ENCODE data around the gene TCEA3. TPM values are rescaled to one million over a fixed set of nuclear protein-coding genes. Genes with fewer than 3 reads are reported as not detected.
"Not testable (repeated sequence)": the region's sequence is repeated elsewhere in the genome, so short reads cannot be mapped to it uniquely, and the experiment has no call there.

The TCEA3 gene
- total RNA-seq, 2 donors from 2014 or later, result 20.4 to 23.0 TPM

DNA sequence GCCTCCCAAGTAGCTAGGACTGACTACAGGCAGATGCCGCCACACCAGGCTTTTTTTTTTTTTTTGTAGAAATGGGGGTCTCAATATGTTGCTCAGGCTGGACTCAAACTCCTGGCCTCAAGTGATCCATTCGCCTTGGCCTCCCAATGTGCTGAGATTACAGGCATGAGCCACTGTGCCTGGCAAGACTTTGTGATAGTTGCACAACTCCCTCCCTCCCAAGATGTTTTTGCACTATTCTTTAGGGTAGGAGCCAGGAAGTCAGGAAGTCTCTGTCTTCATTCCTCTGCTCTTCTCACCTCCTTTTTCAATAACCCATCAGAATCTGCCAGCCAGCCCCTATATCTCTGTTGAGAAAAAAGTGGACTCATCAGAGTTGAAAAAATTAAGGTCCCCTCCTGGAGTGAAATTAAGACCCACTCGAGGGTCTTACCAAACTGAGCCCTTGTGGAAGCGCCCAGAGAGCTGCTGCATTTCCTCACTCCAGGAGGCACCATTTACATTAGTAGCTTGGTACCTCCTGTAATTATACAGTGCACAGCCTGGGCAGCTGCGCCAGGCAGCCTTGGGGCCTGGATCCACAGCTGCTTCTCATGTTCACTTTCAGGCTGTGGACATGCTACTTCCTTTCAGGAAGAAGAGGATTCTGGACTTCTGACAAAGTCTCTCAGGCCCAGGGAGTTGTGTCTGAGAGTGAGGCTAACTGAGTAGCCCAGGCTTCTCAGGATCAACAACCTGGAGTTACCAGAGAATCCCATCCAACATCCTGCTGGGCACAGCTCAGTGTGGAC lies 24.0 kb downstream of the TCEA3 start:
- intact Hi-C loops (cut with DNase I), result loop anchor here in 1 of 2 donors (10.0 kb wide), 1 partner anchor 56 kb away; the partner anchor contains the start of gene HNRNPR
- no peak for DNase-seq (ENCODE audit: low spot score)

DNA sequence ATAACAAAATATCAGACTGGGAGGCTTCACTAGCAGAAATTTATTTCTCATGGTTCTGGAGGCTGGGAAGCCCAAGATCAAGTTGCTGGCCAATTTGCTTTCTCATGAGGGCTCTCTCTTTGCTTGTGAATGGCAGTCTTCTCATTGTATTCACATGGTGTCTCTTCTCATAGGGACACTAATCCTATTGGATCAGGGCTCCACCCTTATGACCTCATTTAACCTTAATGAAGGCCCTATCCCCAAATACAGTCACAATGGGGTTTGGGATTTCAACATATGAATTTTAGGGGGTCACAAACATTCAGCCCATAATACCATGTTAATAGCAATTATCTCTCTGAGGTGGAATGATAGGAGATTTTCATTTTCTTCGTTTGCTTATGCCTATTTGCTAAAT lies 25.3 kb downstream of the TCEA3 start:
- intact Hi-C loops (cut with DNase I), result no loop called here

DNA sequence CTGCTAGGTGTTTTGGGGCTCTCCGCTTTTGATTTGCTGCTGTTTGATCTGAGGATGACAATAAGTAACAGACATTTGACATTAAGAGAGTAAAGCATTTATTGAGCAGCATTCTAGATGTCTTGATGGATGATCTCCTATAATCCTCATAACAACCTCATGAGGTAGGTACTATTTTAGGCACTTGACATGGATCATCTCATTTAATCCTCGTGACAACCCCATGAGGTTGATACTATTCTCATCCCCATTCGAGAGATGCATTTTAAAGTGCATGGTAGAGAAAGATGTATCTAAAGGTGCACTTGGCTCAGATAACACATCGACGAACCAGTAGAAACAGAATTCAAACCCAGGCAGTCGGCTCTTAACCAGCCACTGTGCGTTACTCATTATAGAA lies 26.6 kb downstream of the TCEA3 start:
- DNase-seq (ENCODE audit: low spot score), result no peak

More for the DNA sequence above, 25.3 kb downstream of the TCEA3 start:
- no peak for DNase-seq (ENCODE audit: low spot score)

DNA sequence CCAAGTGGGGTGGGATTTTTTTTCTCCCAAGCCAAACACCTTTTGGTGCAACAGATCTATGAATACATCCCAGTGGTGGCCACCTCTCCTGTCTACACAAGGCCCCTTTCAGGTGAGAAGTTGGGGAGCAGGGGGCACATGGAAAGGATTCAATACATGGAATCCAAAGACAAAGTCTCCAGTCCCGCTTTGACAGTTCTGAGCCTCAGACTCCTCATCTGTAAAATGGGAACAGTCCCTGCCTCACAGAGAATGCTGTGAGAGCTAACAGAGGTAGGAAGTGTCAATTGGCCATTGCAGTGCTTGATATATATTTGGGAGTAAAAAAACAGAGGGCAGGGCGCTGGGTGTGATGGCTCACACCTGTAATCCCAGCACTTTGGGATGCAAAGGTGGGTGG lies 28.2 kb downstream of the TCEA3 start:
- no peak for DNase-seq (ENCODE audit: low spot score)
- intact Hi-C loops (cut with DNase I), result no loop called here

More for the DNA sequence above, 26.6 kb downstream of the TCEA3 start:
- intact Hi-C loops (cut with DNase I), result no loop called here

DNA sequence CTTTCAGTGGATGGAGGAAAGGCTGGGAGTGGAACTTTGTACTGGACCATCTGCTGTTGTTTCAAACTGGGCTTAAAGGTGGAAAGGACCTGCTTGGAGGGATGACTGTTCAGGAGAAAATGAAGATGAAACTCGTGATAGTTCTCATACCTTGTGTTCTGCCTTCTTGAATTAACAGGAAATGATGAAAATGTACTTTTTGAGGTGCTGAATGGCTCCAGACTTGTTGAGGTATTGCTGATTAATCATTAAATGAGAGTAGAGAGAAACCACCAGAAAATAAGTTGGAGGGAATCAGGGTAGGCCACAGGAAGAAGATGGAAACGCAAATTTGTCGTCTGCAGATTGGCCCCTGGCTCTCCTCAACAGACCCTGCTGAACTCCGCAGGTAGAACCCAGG lies 28.7 kb downstream of the TCEA3 start:
- no peak for DNase-seq (ENCODE audit: low spot score)
- intact Hi-C loops (cut with DNase I), result no loop called here

DNA sequence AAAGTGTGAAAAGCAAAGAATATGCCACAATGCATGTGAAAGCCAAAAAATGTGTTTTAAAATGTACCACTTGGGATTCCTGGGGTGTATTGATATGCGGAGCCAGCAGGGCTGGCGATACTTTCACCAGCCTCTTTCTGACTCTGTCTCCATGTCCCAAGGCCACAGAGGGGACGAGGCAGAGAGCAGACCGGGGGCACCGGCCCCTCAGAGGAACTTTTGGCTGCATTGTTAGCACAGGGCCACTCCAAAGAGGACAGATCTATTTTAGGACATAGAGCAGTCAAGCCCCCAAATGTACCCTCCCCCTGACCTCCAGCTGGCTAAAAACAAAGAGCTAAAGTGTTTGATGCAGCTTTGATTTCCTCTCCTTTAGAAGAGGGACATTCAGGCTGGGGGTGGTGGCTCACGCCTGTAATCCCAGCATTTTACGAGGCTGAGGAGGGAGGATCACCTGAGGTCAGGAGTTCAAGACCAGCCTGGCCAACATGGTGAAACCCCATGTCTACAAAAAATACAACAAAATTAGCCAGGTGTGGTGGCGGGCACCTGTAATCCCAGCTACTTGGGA lies 29.3 kb downstream of the TCEA3 start:
- no peak for DNase-seq (ENCODE audit: low spot score)
- intact Hi-C loops (cut with DNase I), result no loop called here

DNA sequence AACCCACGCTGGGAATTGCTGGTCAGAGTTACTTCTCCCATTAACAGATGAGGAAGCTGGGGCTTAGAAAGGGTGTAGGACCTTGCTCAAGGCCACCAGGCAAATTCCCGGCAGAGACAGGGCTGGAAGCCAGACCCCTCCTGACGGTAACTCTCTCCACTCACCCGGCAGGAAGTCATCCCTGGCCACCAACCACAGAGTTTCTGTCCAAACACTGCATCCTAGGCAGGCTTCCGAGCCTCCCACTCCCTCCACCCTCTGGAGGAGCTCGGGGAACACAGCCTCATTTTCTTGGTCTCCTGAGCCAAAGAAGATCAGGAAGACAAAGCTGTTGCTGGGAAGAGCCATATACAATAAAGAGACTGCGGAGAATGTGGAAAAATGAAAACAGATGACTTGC lies 29.9 kb downstream of the TCEA3 start:
- peak; percentile 97 for DNase-seq (ENCODE audit: low spot score)

DNA sequence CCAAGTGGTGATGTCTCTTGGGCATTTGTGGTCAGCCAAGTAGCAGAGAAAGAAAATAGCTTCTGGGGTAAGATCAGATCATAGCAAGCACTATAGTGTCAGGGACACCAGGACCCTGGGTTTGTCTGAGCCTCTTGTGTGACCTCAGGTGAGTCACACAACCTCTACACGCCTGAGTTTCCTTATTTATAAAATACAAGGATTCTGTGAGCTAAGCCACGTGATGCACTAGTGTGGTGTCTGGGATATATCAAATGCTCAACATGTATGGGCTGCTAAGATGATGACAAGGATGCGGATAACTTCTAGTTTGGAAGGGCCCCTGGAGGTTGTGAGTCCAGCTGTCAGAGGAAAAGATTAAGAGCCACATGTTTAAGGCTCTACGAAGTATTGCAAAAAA lies 30.4 kb downstream of the TCEA3 start:
- no peak for DNase-seq (ENCODE audit: low spot score)
- intact Hi-C loops (cut with DNase I), result no loop called here

More for the DNA sequence above, 29.9 kb downstream of the TCEA3 start:
- intact Hi-C loops (cut with DNase I), result no loop called here

DNA sequence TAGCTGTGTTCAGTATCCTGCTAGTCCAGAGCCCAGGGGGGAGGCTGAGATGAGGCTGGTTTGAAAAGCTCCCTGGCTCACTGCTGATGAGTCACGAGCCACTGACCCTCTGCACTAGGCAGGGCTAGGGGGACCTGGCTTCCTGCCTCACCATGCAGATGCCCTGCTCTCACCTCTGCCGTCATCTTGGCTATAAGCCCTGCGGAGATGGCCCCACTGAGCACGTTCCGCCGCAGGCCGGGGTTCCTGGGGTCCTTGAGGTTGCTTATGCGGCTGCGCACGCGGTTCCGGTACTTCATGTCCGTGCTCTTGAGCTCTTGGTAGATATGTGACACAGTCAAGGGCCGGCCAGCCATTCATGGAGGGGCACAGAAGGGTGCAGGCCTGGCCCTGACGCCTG lies 30.8 kb downstream of the TCEA3 start:
- peak; percentile 92 for DNase-seq (ENCODE audit: low spot score)
- intact Hi-C loops (cut with DNase I), result no loop called here

DNA sequence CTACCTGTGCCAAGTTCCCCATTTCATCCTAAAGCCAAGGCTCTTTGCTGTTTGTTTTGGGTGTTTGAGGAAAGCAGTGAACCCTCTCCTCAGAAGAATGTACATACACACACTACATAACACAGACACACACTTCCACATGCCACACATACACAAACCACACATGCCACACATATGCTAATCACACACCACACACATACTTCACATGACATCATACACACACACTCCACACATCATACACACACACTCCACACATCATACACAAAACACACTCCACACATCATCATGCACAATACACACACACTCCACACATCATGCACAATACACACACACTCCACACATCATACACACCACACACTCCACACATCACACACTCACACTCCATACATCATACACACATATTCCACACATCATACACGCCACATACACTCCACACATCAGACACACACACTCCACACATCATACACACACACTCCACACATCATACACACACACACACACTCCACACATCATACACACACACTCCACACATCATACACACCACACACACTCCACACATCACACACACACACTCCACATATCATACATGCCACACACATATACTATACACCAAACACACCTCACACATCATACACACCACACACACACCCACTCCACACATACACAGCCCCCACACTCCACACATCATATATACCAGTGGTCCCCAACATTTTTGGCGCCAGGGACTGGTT lies 32.3 kb downstream of the TCEA3 start:
- intact Hi-C loops (cut with DNase I), result no loop called here
- no peak for DNase-seq (ENCODE audit: low spot score)

DNA sequence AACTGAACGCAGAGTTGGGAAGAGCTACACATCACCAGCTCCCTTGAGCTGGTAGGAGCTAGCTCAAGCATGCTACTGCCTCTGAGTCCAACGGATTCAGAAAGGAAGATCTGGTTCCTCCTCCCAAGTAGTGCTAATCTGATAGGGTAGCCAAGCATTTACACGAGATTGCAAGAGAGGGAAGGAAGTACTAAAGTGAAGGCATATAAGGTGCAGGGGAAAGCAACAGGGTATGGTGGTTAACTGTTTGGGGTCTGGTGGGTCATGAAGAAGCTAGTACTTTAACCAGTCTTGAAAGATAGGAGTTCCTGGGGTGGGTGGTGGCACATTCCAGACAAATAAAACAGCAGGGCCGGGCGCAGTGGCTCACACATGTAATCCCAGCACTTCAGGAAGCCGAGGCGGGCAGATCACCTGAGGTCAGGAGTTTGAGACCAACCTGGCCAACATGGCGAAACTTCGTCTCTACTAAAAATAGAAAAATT lies 34.7 kb downstream of the TCEA3 start:
- no peak for DNase-seq (ENCODE audit: low spot score)
- intact Hi-C loops (cut with DNase I), result no loop called here

DNA sequence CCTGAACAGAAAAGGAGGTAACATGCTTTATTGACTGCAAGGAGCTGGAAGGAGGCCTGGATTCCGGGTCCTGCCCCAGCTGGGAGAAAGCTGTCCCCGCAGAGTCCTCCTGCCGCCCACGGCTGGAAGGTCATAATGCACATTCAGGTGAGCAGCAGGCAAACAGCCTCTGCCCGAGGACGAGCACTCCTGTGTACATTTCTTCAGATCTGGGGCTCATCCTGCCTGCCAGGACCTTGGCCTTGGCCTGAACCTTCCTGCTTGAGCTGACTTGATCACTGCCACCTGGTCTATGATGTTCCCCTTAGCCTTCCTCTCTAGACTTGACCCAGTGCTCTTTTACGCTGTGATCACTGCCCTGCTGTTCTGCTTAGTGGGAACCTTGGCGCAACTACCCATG lies 37.1 kb downstream of the TCEA3 start:
- no peak for DNase-seq (ENCODE audit: low spot score)
- intact Hi-C loops (cut with DNase I), result no loop called here

DNA sequence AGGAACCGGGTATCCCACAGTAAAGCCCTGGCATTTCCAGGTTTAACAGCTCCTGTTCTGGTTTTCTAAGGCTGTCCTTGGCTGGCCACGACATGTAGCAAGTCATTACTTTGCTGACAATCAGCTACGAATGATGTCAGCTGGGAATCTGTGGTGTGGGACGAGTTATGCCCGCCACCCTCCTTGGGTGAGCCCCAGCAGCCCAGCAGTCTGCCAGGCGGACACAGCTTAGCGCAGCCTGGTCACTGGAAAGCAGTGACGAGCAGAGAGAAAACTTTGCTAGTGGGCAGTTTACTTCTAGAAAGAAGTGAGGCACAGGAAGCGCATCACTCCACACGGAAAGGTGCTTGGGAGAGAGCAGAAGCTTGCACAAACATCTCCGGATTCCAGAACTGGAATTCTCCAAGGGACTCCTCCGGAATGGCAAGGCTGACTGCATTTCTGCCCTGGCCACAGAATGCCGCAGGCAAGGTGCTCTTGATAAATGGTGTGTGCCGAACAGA lies 39.4 kb downstream of the TCEA3 start:
- intact Hi-C loops (cut with DNase I), result no loop called here
- peak; percentile 28 for DNase-seq (ENCODE audit: low spot score)

DNA sequence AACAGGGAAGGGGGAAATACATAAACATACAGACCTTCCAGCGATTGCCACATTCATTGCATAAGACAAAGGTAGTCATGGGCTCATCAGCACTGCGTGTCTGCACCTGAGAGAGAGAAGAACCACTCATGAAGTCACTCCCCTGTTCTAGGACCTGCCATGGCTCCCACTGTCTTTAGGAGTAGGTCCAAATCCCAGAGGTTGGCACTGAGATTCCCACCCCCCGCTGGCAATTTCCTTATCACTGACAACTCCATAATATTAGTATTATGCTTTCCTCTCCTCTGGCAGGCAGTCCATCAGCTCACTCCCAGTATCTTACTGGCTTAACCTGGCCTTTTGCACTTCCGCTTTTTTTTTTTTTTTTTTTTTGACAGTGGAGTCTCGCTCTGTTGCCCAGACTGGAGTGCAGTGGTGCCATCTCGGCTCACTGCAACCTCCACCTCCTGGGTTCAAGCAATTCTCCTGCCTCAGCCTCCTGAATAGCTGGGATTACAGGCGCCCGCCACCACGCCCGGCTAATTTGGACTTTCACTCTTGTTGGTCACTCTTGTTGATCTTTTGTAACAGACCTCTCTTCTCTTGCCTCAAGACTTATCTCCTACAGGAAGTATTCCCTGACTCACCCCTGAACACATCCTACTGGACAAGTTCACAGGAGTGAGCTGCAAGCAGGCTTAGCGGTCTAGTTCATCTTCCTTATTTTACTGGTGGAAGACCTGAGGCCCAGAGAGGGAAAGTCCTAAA lies 40.1 kb downstream of the TCEA3 start:
- DNase-seq (ENCODE audit: low spot score), result peak; percentile 74
- intact Hi-C loops (cut with DNase I), result no loop called here

DNA sequence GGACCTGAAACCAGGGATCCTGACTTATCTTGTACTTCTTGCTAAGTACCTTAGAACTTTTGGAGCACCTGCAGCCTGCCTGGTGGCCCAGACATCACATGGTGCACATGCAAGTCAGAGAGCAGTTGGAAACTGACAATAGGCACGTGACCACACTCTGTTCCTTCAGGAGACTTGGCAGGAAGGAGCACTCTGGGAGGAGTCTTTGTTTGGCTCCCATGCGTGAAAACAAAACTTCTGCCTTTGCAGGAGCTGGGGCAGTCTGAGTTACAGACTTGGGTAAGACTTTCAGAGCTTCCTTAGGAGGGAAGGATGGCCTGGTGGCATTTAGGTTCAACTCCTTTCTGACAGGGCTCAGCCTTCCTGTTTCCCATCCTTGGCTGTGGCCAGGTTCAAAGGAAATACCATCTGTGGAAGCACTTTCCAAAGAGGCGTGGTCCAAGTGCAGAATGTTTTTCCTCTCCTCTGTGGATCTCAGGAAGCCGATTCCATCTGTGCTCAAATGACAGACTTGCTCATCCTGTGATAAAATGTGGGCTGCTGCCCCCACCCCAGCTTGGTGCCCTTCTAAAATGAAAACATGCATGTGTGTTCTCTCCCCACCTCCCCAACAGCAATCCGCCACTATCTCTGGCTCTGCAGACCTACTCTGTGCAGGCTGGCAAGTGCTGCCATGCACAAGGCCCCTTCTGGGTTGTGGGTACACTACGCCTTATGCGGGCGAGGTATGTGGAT lies 40.8 kb downstream of the TCEA3 start:
- intact Hi-C loops (cut with DNase I), result no loop called here
- peak; percentile 62 for DNase-seq (ENCODE audit: low spot score)

DNA sequence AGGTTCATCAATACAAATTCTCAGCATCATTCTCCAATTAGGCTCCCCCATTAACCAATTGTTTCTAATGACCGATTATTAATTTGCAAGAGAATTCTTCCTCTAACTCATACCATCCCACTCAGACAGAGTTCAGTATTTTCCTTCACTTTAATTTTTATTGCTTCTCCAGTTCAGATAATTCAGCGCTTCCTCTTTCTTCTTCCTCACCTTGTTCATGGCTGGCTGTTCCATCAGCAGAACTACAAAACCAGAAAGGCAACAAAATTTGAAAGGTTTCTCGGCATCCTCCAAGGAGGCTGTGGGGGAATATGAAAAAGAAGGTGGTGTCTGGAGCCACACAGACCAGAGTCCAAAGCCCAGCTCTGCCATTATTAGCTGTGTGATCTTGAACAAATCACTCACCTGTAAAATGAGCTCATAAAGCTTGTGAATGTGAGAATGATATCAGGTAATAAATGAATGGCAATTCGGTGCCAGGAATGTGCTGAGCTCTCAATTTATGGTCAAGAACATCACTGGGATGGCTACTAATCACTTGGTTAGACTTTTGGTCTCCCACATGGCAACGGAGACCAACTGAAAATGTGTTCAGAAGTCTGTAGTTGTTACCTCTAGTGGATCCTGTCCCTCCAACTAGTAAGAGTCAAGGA lies 43.2 kb downstream of the TCEA3 start:
- intact Hi-C loops (cut with DNase I), result no loop called here
- DNase-seq (ENCODE audit: low spot score), result peak; percentile 8

DNA sequence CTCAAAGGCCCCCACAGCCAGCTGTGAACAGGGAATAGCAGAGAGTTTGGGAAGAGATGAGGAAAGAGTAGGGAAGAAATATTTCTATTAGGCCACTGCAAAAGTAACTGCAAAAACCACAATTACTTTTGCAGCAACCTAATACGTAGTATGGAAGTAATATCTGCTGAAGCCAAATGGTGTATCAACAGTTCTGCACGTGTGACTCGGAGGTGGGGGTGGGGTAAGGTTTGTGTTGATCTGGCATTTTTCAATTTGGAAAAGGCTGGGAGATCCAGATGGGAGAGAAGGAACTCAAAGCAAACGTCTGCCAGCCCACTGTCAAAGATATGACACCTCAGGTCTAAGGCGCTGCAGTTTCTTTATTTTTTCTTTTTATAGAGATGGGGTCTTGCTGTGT lies 43.8 kb downstream of the TCEA3 start:
- DNase-seq (ENCODE audit: low spot score), result no peak
- intact Hi-C loops (cut with DNase I), result no loop called here

DNA sequence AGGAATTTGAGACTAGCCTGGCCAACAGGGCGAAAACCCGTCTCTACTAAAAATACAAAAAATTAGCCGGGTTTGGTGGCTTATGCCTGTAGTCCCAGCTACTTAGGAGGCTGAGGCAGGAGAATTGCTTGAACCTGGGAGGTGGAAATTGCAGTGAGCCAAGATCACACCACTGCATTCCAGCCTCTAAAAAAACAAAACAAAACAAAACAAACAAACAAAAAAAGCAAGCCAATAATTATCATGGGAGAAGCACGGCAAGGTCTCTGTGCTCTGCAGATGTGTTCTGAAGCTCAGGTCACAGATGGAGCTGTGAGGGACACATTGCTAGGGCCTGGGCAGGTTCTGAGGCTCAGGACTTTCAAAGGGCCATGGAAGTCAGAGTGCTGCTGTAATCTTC lies 44.3 kb downstream of the TCEA3 start:
- DNase-seq (ENCODE audit: low spot score); intact Hi-C loops (cut with DNase I): not testable (repeated sequence)
